GM12878 (cell line): ENCODE results near the gene SCGB1A1. TPM values are rescaled to one million over a fixed set of nuclear protein-coding genes. Genes with fewer than 3 reads are reported as not detected.

ENCODE experiments used
- ATAC-seq: fragments of 200-7000 bp; cut with Tn5 transposase; 3 replicates; pipeline ENCODE4 v1.9.1; 2020; ENCODE audit warnings: mild to moderate bottlenecking, moderate library complexity
- BruUV-seq: library from RNA; stranded (reverse); fragments of 400-500 nt; replicated peaks from 2 replicates; lab custom pipeline; 2021; lab: Mats Ljungman, UMichigan
- CTCF ChIA-PET: fragments of 300-600 bp; sonication (Branson Sonifier 250); formaldehyde crosslinking; extraction: SDS; loops from one replicate; lab custom pipeline; 2021; ENCODE audit warnings: inconsistent platforms; lab: Yijun Ruan, JAX
- POLR2A ChIA-PET: fragments of 350-600 bp; formaldehyde crosslinking; extraction: SDS; loops from one replicate; lab custom pipeline; 2021; ENCODE audit warnings: inconsistent platforms; lab: Charles Lee
- RAD21 ChIA-PET: fragments of 300-600 bp; sonication (Branson Sonifier 250); formaldehyde crosslinking; loops from one replicate; lab custom pipeline; 2023; ENCODE audit warnings: antibody characterized with exemption; ENCODE audit not compliant: unreplicated experiment; lab: Charles Lee
- SMC1A ChIA-PET: fragments of 300-600 bp; sonication (Branson Sonifier 250); formaldehyde crosslinking; loops from one replicate; lab custom pipeline; 2023; ENCODE audit not compliant: unreplicated experiment, uncharacterized antibody; lab: Charles Lee
- DNase-seq: peaks from one replicate; pipeline ENCODE4 v3.0.0-alpha.2; 2011; ENCODE audit warnings: low read depth, low spot score
- FAIRE-seq: peaks from 3 replicates; lab custom pipeline; 2011; peaks lifted over from hg19 to GRCh38; lab: Jason Lieb, UNC
- H2AFZ ChIP-seq: 2 replicates; pipeline ENCODE4 v1.6.0; 2011; ENCODE audit warnings: low read depth, low read length, control low read depth; ENCODE audit not compliant: control insufficient read depth
- H3K27ac ChIP-seq: 2 replicates; pipeline ENCODE4 v1.5.1; 2011; ENCODE audit warnings: control low read depth; ENCODE audit not compliant: control insufficient read depth, insufficient read depth
- H3K27me3 ChIP-seq, 2 experiments: replicated peaks in 1 of 2; 2 replicates each; pipeline versions ENCODE4 v1.6.0 to v1.6.1; 2011; ENCODE audit warnings: low read length in 1 of 2; ENCODE audit not compliant: control insufficient read depth in 2 of 2, insufficient read depth in 2 of 2
- H3K36me3 ChIP-seq, 2 experiments: 2 replicates each; pipeline ENCODE4 v1.5.1; 2011; ENCODE audit warnings: low read length in 1 of 2; ENCODE audit not compliant: control insufficient read depth in 2 of 2, insufficient read depth in 2 of 2
- H3K4me1 ChIP-seq: 2 replicates; pipeline ENCODE4 v1.6.1; 2011; ENCODE audit warnings: mild to moderate bottlenecking, low read length, moderate library complexity, mixed read lengths; ENCODE audit not compliant: control insufficient read depth, insufficient read depth
- H3K4me2 ChIP-seq: 2 replicates; pipeline ENCODE4 v1.6.0; 2011; ENCODE audit warnings: control low read depth; ENCODE audit not compliant: control insufficient read depth, insufficient read depth
- H3K4me3 ChIP-seq: fragments of 200-600 bp; sonication (generic); 2 replicates; pipeline ENCODE4 v1.5.1; 2016
- H3K79me2 ChIP-seq: 2 replicates; pipeline ENCODE4 v1.6.0; 2011; ENCODE audit warnings: low read length; ENCODE audit not compliant: control insufficient read depth, insufficient read depth
- H3K9ac ChIP-seq: 2 replicates; pipeline ENCODE4 v1.8.0; 2011; ENCODE audit warnings: low read length, control low read depth, mixed read lengths; ENCODE audit not compliant: control insufficient read depth, insufficient read depth
- H3K9me3 ChIP-seq: replicated peaks from 3 replicates; pipeline ENCODE4 v1.5.1; 2011; ENCODE audit warnings: mild to moderate bottlenecking, low read length; ENCODE audit not compliant: control insufficient read depth, insufficient read depth
- H4K20me1 ChIP-seq: 2 replicates; pipeline ENCODE4 v1.6.0; 2011; ENCODE audit not compliant: control insufficient read depth, insufficient read depth
- ATF7 ChIP-seq: fragments of 450-650 bp; IDR thresholded peaks from 2 replicates; pipeline ENCODE4 v1.6.1; 2016; ENCODE audit warnings: low read depth, mild to moderate bottlenecking
- MEF2B ChIP-seq: fragments of 450-650 bp; IDR thresholded peaks from 2 replicates; pipeline ENCODE4 v1.6.1; 2018; ENCODE audit warnings: mild to moderate bottlenecking, moderate library complexity; ENCODE audit not compliant: partially characterized antibody, poor library complexity, severe bottlenecking
- NRF1 ChIP-seq: conservative IDR thresholded peaks from 2 replicates; pipeline ENCODE4 v1.6.1; 2011; ENCODE audit warnings: mild to moderate bottlenecking, low read depth, low read length, improper control_type of control experiment
- PRDM15 ChIP-seq: fragments of 450-650 bp; formaldehyde crosslinking; IDR thresholded peaks from 2 replicates; pipeline ENCODE4 v1.4.0; 2020; ENCODE audit warnings: mild to moderate bottlenecking, moderate library complexity
- RAD51 ChIP-seq: fragments of 450-650 bp; IDR thresholded peaks from 2 replicates; pipeline ENCODE4 v1.6.1; 2016; ENCODE audit warnings: moderate library complexity, mild to moderate bottlenecking, inconsistent platforms
- RUNX3 ChIP-seq: IDR thresholded peaks from 2 replicates; pipeline ENCODE4 v1.6.1; 2012; ENCODE audit warnings: low read length, inconsistent platforms
- ZNF687 ChIP-seq: fragments of 450-650 bp; IDR thresholded peaks from 2 replicates; pipeline ENCODE4 v1.6.1; 2017; ENCODE audit warnings: mild to moderate bottlenecking, moderate library complexity
- WGBS: methylation state at CpG from one replicate; pipeline ENCODE4 v1.1.6; 2016; ENCODE audit warnings: low lambda C conversion rate; ENCODE audit not compliant: insufficient replicate concordance, insufficient coverage; ENCODE audit errors: missing lambda C conversion rate; 5-methylcytosine and 5-hydroxymethylcytosine counted together
- in situ Hi-C: fragments of 300-500 bp; cut with MboI; formaldehyde crosslinking; loops from 9 replicates; pipeline ENCODE4 v1.14.3; 2018; ENCODE audit warnings: mixed read lengths
- intact Hi-C: fragments of 100-400 bp; cut with micrococcal nuclease; formaldehyde crosslinking; loops from one replicate; pipeline ENCODE4 v1.14.2; 2022; ENCODE audit not compliant: unreplicated experiment
- polyA plus RNA-seq, 11 experiments: library from polyadenylated mRNA; depleted of rRNA in 4 of 11; unstranded in 6 of 11; stranded (reverse) in 5 of 11; fragments of >200 nt; fragmentation: Nextera tagmentation in 4 of 11; fragmentation: Illumina TruSeq in 1 of 11; extraction: Ambion mirVana in 4 of 11; extraction: Trizol in 1 of 11; gene quantifications; 1 replicate in 1 of 11; 2 replicates in 10 of 11; pipeline versions ENCODE4 v1.2.1 to v1.2.3, GENCODE V29; 2011 to 2016; ENCODE audit warnings: inconsistent platforms in 2 of 11, missing spikeins in 2 of 11, low read depth in 1 of 11
- total RNA-seq, 4 experiments: library from RNA; depleted of rRNA in 3 of 4; stranded (reverse); fragments of >200 nt in 3 of 4; fragmentation: Illumina TruSeq in 1 of 4; extraction: Trizol in 1 of 4; gene quantifications; 2 replicates each; pipeline versions ENCODE4 v1.2.1 to v1.2.3, GENCODE V29; 2013 to 2021

The SCGB1A1 gene
- total and polyA plus RNA-seq, 10 of the 15 experiments (the other 5 are each of a cell fraction or from before 2014, with no cell fraction given) = not detected

- Histone ChIP-seq H3K4me2 (peak overlapping the region; percentile 65), H3K27ac (no peak overlapping the region), H4K20me1 (no peaks in the 10 kb centered on the region), H3K79me2 (no peaks in the 10 kb centered on the region), H3K4me1 (no peaks in the 10 kb centered on the region), H3K36me3 (no peaks in the 10 kb centered on the region), H2AFZ (peak overlapping the region; percentile 32), H3K4me3 (peak overlapping the region; percentile 37; the same call in 1 of the 2 replicates), H3K9me3 (no peaks in the 10 kb centered on the region), H3K27me3 (peaks cover 0 to 3% of the 10 kb centered on the region in 2 experiments; a peak in 1 of 4 replicates), H3K9ac (no peak overlapping the region)
- intact Hi-C loops (loop anchor here (5.0 kb wide), 1 partner anchor 98 kb away; no protein-coding TSS in a partner anchor), in situ Hi-C loops (no loop called here)
- TF ChIP-seq RUNX3 (no peak), NRF1 (peak; percentile 19; the same call in 1 of the 2 replicates), RAD51 (0 out of 2 replicates have a peak, but pooled peaks have one; percentile 19), ZNF687 (0 out of 2 replicates have a peak, but pooled peaks have one; percentile 17), ATF7 (no peak), MEF2B (peak; percentile 35), PRDM15 (CRISPR knock-in tag) (no peak)
- FAIRE-seq = no peak
- ChIA-PET SMC1A (interaction anchor here (0.5 to 2.1 kb wide), 8 partner anchors 8 to 233 kb away, joined by 3 to 8 read pairs (median 4); no protein-coding TSS in a partner anchor), RAD21 (interaction anchor here (0.8 to 2.1 kb wide), 7 partner anchors 16 to 114 kb away, joined by 3 to 7 read pairs (median 6); no protein-coding TSS in a partner anchor), CTCF (interaction anchor here (0.6 to 2.5 kb wide), 10 partner anchors 11 to 463 kb away, joined by 3 to 17 read pairs (median 3); no protein-coding TSS in a partner anchor), POLR2A (interaction anchor here (0.5 to 1.4 kb wide), 7 partner anchors 15 to 283 kb away, joined by 3 to 6 read pairs (median 3); partner anchors contain the start of gene HNRNPUL2)
- peak; percentile 83 for ATAC-seq
- peak; percentile 16 for DNase-seq
- 4% methylated on average over 23 of the region's 23 CpGs for WGBS
- BruUV-seq = no TSS peak
Measured at GRCh38 chr11:62444236-62444833, 25.5 kb downstream of the SCGB1A1 start.
